Hepatocyte (in vitro differentiated cells): ENCODE data around the gene GNAO1. TPM values are rescaled to one million over a fixed set of nuclear protein-coding genes. Genes with fewer than 3 reads are reported as not detected.

Experiments
- DNase-seq: peaks from one replicate; pipeline ENCODE4 v3.0.0-alpha.2; 2016; ENCODE audit warnings: low spot score
- H2AFZ ChIP-seq: fragments of 200-600 bp; sonication (generic); 2 replicates; pipeline ENCODE4 v1.6.0; 2016; ENCODE audit warnings: antibody characterized with exemption, mild to moderate bottlenecking
- H3K27ac ChIP-seq: fragments of 200-600 bp; sonication (generic); 2 replicates; pipeline ENCODE4 v1.5.1; 2016; ENCODE audit warnings: mild to moderate bottlenecking
- H3K27me3 ChIP-seq: fragments of 200-600 bp; sonication (generic); 2 replicates; pipeline ENCODE4 v1.6.1; 2016
- H3K36me3 ChIP-seq: fragments of 200-600 bp; sonication (generic); replicated peaks from 2 replicates; pipeline ENCODE4 v1.5.1; 2016; ENCODE audit warnings: low read depth; ENCODE audit not compliant: insufficient read depth
- H3K4me1 ChIP-seq: fragments of 200-600 bp; sonication (generic); 2 replicates; pipeline ENCODE4 v1.5.1; 2016; ENCODE audit warnings: mild to moderate bottlenecking, moderate library complexity; ENCODE audit not compliant: insufficient read depth
- H3K4me2 ChIP-seq: fragments of 200-600 bp; sonication (generic); 2 replicates; pipeline ENCODE4 v1.6.0; 2016
- H3K4me3 ChIP-seq: fragments of 200-600 bp; sonication (generic); 2 replicates; pipeline ENCODE4 v1.5.1; 2016; ENCODE audit warnings: mild to moderate bottlenecking
- H3K79me2 ChIP-seq: fragments of 200-600 bp; sonication (generic); 2 replicates; pipeline ENCODE4 v1.6.0; 2017; ENCODE audit warnings: mild to moderate bottlenecking
- H3K9me2 ChIP-seq: fragments of 200-600 bp; sonication (generic); replicated peaks from 2 replicates; pipeline ENCODE4 v1.6.0; 2017; ENCODE audit warnings: mild to moderate bottlenecking; ENCODE audit not compliant: insufficient read depth
- H3K9me3 ChIP-seq: fragments of 200-600 bp; sonication (generic); 2 replicates; pipeline ENCODE4 v1.5.1; 2016; ENCODE audit warnings: low read depth, mild to moderate bottlenecking
- H4K20me1 ChIP-seq: fragments of 200-600 bp; sonication (generic); 2 replicates; pipeline ENCODE4 v1.6.0; 2016; ENCODE audit warnings: mild to moderate bottlenecking; ENCODE audit not compliant: insufficient read depth, poor library complexity, severe bottlenecking
- EZH2 ChIP-seq: fragments of 200-600 bp; sonication (generic); IDR thresholded peaks from 2 replicates; pipeline ENCODE4 v1.6.1; 2016; ENCODE audit warnings: antibody characterized with exemption, mild to moderate bottlenecking, borderline replicate concordance
- EZH2phosphoT487 ChIP-seq: fragments of 200-600 bp; sonication (generic); IDR thresholded peaks from one replicate; pipeline ENCODE4 v1.6.1; 2018; ENCODE audit warnings: antibody characterized with exemption, mild to moderate bottlenecking, low read depth, moderate library complexity; ENCODE audit not compliant: unreplicated experiment, severe bottlenecking
- WGBS: methylation state at CpG from one replicate; pipeline ENCODE4 v1.1.6; 2016; ENCODE audit warnings: low lambda C conversion rate; ENCODE audit errors: missing lambda C conversion rate; 5-methylcytosine and 5-hydroxymethylcytosine counted together
- polyA plus RNA-seq: library from polyadenylated mRNA; unstranded; fragments of >200 nt; fragmentation: Nextera tagmentation; extraction: Ambion mirVana; gene quantifications from 2 replicates; pipeline ENCODE4 v1.2.1, GENCODE V29; 2016
- total RNA-seq: library from RNA; depleted of rRNA; stranded (reverse); fragments of >200 nt; gene quantifications from 2 replicates; pipeline ENCODE4 v1.2.3, GENCODE V29; 2014
- TF ChIP-seq, protein P1 (sequence below): fragments of 200-600 bp; sonication (generic); IDR thresholded peaks from 2 replicates; pipeline ENCODE4 v1.5.1; 2016; ENCODE audit warnings: antibody characterized with exemption, mild to moderate bottlenecking; ENCODE audit not compliant: poor library complexity

Gene GNAO1
- total and polyA plus RNA-seq, 2 experiments from 2014 or later = 0.77 to 2.2 TPM

DNA sequence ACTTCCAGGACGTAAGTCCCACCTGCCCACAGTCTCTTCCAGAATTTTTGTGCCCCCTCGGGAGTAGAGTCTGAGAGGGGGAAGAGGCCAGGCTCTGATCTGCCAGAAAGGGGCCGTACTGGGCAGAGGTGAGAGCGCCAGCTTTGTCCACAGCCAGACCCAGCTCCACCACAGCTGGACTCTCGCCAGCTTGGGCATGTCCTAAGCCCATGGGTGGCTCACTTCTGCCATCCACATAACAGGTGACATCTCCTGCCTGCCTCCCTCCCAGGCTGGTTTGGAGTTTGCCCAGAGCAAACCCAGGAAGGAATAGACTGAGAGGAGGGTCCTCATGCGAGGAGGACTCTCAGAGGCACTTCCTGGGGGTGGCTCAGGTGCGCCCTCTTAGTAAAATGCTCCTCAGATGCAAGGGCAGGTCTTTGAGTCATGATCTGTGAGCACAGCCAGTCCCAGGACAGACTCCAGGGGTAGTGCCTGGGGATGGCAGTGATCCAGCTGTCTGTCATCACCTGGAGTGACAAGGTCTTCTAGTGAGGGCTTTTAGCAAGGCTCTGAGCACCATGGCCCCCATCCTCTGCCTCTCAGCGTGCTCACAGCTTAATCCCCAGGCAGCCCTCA, 144.9 kb downstream of the GNAO1 start:
- Histone ChIP-seq H3K79me2 (no peaks in the 10 kb centered on the region), H3K9me2 (no peaks in the 10 kb centered on the region), H3K36me3 (no peaks in the 10 kb centered on the region), H2AFZ (no peak overlapping the region), H3K4me2 (no peak overlapping the region), H3K27me3 (no peaks in the 10 kb centered on the region), H3K9me3 (no peaks in the 10 kb centered on the region), H3K27ac (no peak overlapping the region), H4K20me1 (no peaks in the 10 kb centered on the region), H3K4me3 (no peak overlapping the region), H3K4me1 (no peaks in the 10 kb centered on the region)
- no peak for TF ChIP-seq EZH2
- TF ChIP-seq EZH2phosphoT487 = no peak
- WGBS = 91% methylated on average over 8 of the region's 8 CpGs
- no peak for DNase-seq

DNA sequence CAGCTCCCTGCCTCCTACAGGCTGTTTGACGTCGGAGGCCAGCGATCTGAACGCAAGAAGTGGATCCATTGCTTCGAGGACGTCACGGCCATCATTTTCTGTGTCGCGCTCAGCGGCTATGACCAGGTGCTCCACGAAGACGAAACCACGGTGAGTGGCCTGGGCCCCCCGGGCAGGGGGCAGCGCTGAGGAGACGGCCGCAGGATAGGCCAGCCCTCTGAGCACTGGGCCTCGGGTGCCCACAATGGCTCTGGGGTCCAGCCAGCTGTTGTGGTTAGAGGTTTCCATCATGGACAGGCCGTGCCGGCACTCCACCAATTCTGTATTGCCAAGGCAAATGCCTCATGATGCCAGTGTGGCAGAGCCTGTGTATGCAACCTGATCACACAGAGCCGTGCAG, 145.4 kb downstream of the GNAO1 start:
- Histone ChIP-seq H3K27ac (no peak overlapping the region), H4K20me1 (no peaks in the 10 kb centered on the region), H3K9me3 (no peaks in the 10 kb centered on the region), H3K79me2 (no peaks in the 10 kb centered on the region), H2AFZ (no peak overlapping the region), H3K4me1 (no peaks in the 10 kb centered on the region), H3K4me3 (no peak overlapping the region), H3K36me3 (no peaks in the 10 kb centered on the region), H3K27me3 (no peaks in the 10 kb centered on the region), H3K9me2 (no peaks in the 10 kb centered on the region), H3K4me2 (no peak overlapping the region)
- TF ChIP-seq EZH2 (no peak), EZH2phosphoT487 (no peak)
- TF ChIP-seq, protein P1, sequence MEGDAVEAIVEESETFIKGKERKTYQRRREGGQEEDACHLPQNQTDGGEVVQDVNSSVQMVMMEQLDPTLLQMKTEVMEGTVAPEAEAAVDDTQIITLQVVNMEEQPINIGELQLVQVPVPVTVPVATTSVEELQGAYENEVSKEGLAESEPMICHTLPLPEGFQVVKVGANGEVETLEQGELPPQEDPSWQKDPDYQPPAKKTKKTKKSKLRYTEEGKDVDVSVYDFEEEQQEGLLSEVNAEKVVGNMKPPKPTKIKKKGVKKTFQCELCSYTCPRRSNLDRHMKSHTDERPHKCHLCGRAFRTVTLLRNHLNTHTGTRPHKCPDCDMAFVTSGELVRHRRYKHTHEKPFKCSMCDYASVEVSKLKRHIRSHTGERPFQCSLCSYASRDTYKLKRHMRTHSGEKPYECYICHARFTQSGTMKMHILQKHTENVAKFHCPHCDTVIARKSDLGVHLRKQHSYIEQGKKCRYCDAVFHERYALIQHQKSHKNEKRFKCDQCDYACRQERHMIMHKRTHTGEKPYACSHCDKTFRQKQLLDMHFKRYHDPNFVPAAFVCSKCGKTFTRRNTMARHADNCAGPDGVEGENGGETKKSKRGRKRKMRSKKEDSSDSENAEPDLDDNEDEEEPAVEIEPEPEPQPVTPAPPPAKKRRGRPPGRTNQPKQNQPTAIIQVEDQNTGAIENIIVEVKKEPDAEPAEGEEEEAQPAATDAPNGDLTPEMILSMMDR = no peak
- no peak for DNase-seq
- 92% methylated on average over 21 of the region's 21 CpGs for WGBS

DNA sequence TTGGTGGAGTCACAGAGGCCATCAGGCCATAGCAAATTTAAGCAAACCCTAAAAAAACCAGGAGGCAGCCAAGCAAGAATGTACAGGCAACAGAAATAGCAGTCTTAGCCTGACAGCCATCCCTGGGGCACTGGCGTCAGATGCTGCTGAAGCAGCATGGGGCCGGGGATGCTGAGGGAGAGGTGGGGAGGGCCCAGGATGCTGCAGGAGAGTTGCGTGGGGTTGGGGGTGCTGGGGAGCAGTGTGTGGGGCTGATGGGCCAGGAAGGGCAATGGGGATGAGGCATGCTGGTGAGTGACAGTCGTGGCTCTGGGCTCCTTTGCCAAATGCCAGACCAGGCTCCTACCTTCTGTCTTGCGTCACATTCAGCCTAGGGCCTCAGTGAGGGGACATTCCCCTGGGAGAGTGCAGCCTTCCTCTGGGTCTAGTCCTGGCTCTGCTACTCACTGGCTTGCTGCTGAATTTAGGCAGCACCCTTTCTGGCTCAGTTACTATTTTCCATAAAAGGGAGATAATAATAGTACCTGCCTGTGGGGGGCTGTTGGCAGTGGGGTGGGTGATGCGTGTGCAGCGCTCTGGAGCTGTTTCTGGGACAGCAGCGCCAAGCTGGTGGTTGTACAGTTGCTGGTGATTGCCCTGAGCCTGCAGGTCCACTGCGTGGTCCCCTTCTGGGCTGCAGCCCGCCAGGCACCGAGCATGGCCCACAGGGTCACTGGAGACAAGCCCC, 146.0 kb downstream of the GNAO1 start:
- Histone ChIP-seq H3K4me2 (no peak overlapping the region), H3K36me3 (no peaks in the 10 kb centered on the region), H3K27me3 (no peaks in the 10 kb centered on the region), H4K20me1 (no peaks in the 10 kb centered on the region), H3K9me3 (no peaks in the 10 kb centered on the region), H2AFZ (no peak overlapping the region), H3K4me1 (no peaks in the 10 kb centered on the region), H3K27ac (no peak overlapping the region), H3K4me3 (no peak overlapping the region), H3K9me2 (no peaks in the 10 kb centered on the region), H3K79me2 (no peaks in the 10 kb centered on the region)
- TF ChIP-seq EZH2phosphoT487 = no peak
- TF ChIP-seq, protein P1 = no peak
- TF ChIP-seq EZH2 = no peak
- WGBS = 95% methylated on average over 8 of the region's 11 CpGs
- DNase-seq = no peak

DNA sequence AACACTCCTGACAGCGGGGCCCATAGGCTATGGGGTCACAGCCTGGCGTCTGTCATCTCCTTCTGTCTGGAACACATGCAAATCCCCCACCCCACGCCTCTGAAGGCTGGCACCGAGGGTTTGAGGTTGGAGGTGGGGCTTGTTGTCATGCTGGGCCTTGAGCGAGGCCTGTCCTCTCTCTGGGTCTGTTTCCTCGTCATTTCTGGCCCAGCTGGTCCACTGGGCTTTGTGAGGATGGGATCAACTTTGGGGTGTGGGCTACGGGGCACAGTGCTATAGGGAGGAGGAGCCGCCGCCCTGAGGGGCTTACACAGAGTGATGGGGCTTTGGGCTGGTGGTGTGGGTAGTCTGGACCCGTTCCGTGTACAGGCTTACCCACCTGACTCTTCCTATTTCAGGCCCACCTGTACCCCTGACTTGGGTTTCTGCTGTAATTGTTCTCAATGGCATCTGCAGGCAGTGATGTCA, 146.6 kb downstream of the GNAO1 start:
- H2AFZ ChIP-seq = no peak overlapping the region
- no peaks in the 10 kb centered on the region for H4K20me1 ChIP-seq
- no peaks in the 10 kb centered on the region for H3K9me2 ChIP-seq
- no peaks in the 10 kb centered on the region for H3K36me3 ChIP-seq
- H3K4me2 ChIP-seq = no peak overlapping the region
- 87% methylated on average over 11 of the region's 11 CpGs for WGBS
- H3K4me1 ChIP-seq = no peaks in the 10 kb centered on the region
- H3K27ac ChIP-seq = no peak overlapping the region
- no peak for DNase-seq
- H3K27me3 ChIP-seq = no peaks in the 10 kb centered on the region
- no peaks in the 10 kb centered on the region for H3K9me3 ChIP-seq
- no peak for TF ChIP-seq EZH2phosphoT487
- TF ChIP-seq EZH2 = no peak
- TF ChIP-seq, protein P1 = no peak
- H3K79me2 ChIP-seq = no peaks in the 10 kb centered on the region
- no peak overlapping the region for H3K4me3 ChIP-seq
